Hepatocyte (in vitro differentiated cells): ENCODE data around the gene MLKL.

ENCODE experiments used
- EZH2 ChIP-seq: fragments of 200-600 bp; sonication (generic); IDR thresholded peaks from 2 replicates; pipeline ENCODE4 v1.6.1; 2016; ENCODE audit warnings: antibody characterized with exemption, mild to moderate bottlenecking, borderline replicate concordance
- TF ChIP-seq, protein P1 (sequence below): fragments of 200-600 bp; sonication (generic); IDR thresholded peaks from 2 replicates; pipeline ENCODE4 v1.5.1; 2016; ENCODE audit warnings: antibody characterized with exemption, mild to moderate bottlenecking; ENCODE audit not compliant: poor library complexity

DNA sequence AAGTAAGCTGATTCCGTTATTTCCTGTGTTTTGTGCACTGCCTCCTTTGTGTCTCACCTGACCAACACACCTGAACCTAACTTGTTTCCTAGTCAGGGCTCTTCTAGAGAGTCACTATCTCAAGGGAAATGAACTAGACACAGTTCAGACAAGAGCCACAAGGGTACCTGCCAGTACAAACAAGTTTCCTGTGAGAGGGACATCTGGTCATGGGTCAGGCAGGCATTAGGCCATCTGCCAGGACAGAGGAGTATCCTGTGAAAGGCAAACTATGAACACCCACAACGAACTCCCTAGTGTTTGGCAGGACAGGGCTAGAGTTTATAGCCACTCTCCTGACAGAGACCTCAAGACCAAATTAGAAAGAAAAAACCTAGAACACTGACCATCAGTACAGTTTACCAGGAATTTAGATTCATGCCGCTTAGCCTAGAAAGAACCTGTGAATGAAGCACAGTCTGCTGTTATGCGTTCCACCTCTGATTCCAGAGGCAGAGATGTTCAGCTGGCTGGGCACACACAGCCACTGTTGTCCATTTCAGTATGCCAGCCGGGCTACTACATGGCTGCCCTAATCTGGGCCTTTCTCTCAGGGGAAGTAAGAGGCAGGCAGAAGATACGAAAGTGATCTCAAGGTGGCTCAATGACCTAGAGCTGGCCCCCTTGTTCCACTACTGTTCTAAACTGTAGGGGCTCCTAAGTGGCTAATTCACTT is 73.0 kb downstream of the MLKL start:
- TF ChIP-seq, protein P1, sequence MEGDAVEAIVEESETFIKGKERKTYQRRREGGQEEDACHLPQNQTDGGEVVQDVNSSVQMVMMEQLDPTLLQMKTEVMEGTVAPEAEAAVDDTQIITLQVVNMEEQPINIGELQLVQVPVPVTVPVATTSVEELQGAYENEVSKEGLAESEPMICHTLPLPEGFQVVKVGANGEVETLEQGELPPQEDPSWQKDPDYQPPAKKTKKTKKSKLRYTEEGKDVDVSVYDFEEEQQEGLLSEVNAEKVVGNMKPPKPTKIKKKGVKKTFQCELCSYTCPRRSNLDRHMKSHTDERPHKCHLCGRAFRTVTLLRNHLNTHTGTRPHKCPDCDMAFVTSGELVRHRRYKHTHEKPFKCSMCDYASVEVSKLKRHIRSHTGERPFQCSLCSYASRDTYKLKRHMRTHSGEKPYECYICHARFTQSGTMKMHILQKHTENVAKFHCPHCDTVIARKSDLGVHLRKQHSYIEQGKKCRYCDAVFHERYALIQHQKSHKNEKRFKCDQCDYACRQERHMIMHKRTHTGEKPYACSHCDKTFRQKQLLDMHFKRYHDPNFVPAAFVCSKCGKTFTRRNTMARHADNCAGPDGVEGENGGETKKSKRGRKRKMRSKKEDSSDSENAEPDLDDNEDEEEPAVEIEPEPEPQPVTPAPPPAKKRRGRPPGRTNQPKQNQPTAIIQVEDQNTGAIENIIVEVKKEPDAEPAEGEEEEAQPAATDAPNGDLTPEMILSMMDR: no peak
- no peak for TF ChIP-seq EZH2
